ENCODE data around the gene ADGRA1. TPM values are rescaled to one million over a fixed set of nuclear protein-coding genes. Genes with fewer than 3 reads are reported as not detected.

The ADGRA1 gene
- polyA plus RNA-seq, 3 donors = not detected

DNA sequence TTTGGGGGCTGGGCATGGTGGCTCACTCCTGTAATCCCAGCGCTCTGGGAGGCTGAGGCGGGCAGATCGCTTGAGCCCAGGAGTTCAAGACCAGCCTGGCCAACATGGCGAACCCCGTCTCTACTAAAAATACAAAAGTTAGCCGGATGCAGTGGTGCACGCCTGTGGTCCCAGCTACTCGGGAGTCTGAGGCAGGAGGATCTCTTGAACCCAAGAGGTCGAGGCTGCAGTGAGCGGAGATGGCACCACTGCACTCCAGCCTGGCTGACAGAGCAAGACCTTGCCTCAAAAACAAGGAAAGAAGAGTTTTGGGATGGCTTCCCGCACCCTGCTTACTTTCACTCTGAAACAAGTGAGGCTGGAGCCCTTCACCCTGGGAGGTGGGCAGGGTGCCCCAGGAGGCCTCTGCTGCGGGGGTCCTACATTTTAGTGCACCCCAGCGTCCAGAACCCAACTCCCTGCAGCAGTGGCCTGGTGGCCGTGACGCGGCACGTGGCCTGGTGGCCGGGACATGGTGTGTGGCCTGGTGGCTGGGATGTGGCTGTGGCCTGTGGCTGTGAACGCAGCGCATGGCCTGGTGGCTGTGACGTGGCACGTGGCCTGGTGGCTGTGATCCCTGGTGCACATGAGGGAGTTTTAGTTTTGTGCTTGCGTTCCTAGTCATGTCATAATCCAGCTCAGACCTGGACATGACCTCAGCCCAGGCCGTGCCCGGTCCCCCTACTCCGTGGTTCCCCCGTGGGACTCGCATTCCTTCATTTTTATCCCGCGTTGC lies 81.6 kb downstream of the ADGRA1 start:
- no peak for TF ChIP-seq CTCF (IDR thresholded peaks at IDR 0.05)
- H3K4me1 Mint-ChIP-seq = peaks cover 10% of the 10 kb centered on the region
- H3K27ac ChIP-seq (ENCODE audit: low read depth in 1 of 2, low read length in 2 of 2) = no peak overlapping the region
- H3K4me2 ChIP-seq (replicated peaks; ENCODE audit: extremely low read depth, low read length, poor library complexity, severe bottlenecking) = no peak overlapping the region
- no peaks in the 10 kb centered on the region for H3K36me3 ChIP-seq (replicated peaks in 1 of 2; ENCODE audit: control insufficient read depth in 1 of 2, insufficient read depth in 2 of 2, low read length in 2 of 2)
- peaks cover 0 to 4% of the 10 kb centered on the region in 2 donors for H3K36me3 Mint-ChIP-seq
- peaks cover 10 to 13% of the 10 kb centered on the region in 2 donors for H3K4me1 ChIP-seq (ENCODE audit: control insufficient read depth in 1 of 2, insufficient read depth in 2 of 2, low read length in 2 of 2)
- H3K9me3 ChIP-seq (replicated peaks in 1 of 2; ENCODE audit: control insufficient read depth in 1 of 2, insufficient read depth in 1 of 2, low read length in 2 of 2) = peaks cover 9 to 21% of the 10 kb centered on the region in 2 donors
- no peaks in the 10 kb centered on the region for H3K79me2 ChIP-seq (ENCODE audit: insufficient read depth, low read length)
- peaks cover 0 to 3% of the 10 kb centered on the region in 2 donors for H3K27me3 ChIP-seq (ENCODE audit: control insufficient read depth in 2 of 2, insufficient read depth in 2 of 2, low read length in 2 of 2)
- DNase-seq = no peak
- no peak overlapping the region for H3K27ac Mint-ChIP-seq
- intact Hi-C loops (cut with micrococcal nuclease) = no loop called here
- no peak overlapping the region for H3K9ac ChIP-seq (ENCODE audit: insufficient read depth, low read length, poor library complexity, severe bottlenecking)
- H3K9me3 Mint-ChIP-seq = peaks cover 10 to 26% (median 13%) of the 10 kb centered on the region in 7 donors
- no peaks in the 10 kb centered on the region for H4K20me1 ChIP-seq (ENCODE audit: insufficient read depth, low read length)
- no peak overlapping the region for H2AFZ ChIP-seq (ENCODE audit: insufficient read depth, low read depth, low read length, poor library complexity, severe bottlenecking)
- 95% methylated on average over 29 of the region's 30 CpGs for WGBS (ENCODE audit: insufficient coverage)
- H3K27me3 Mint-ChIP-seq (ENCODE audit: low read depth in 3 of 3) = peaks cover 6 to 21% (median 13%) of the 10 kb centered on the region in 3 donors
- H3K4me3 Mint-ChIP-seq = no peak overlapping the region
- no peak overlapping the region for H3K4me3 ChIP-seq (replicated peaks in 1 of 3; ENCODE audit: low read depth in 2 of 3, low read length in 3 of 3)

- WGBS (ENCODE audit: insufficient coverage) = 62% methylated on average over 16 of the region's 17 CpGs
- Mint-ChIP-seq H3K9me3 (peaks cover 13 to 31% (median 16%) of the 10 kb centered on the region in 7 donors), H3K27me3 (ENCODE audit: low read depth in 3 of 3) (peaks cover 6 to 21% (median 16%) of the 10 kb centered on the region in 3 donors), H3K4me1 (peaks cover 14% of the 10 kb centered on the region), H3K27ac (no peak overlapping the region), H3K4me3 (no peak overlapping the region), H3K36me3 (peaks cover 0 to 4% of the 10 kb centered on the region in 2 donors)
- Histone ChIP-seq H4K20me1 (ENCODE audit: insufficient read depth, low read length) (no peaks in the 10 kb centered on the region), H3K9me3 (replicated peaks in 1 of 2; ENCODE audit: control insufficient read depth in 1 of 2, insufficient read depth in 1 of 2, low read length in 2 of 2) (peaks cover 9 to 29% of the 10 kb centered on the region in 2 donors), H3K27ac (ENCODE audit: low read depth in 1 of 2, low read length in 2 of 2) (no peak overlapping the region), H3K4me2 (replicated peaks; ENCODE audit: extremely low read depth, low read length, poor library complexity, severe bottlenecking) (no peak overlapping the region), H3K4me3 (replicated peaks in 1 of 3; ENCODE audit: low read depth in 2 of 3, low read length in 3 of 3) (no peak overlapping the region), H3K4me1 (ENCODE audit: control insufficient read depth in 1 of 2, insufficient read depth in 2 of 2, low read length in 2 of 2) (peaks cover 11 to 16% of the 10 kb centered on the region in 2 donors), H3K36me3 (replicated peaks in 1 of 2; ENCODE audit: control insufficient read depth in 1 of 2, insufficient read depth in 2 of 2, low read length in 2 of 2) (no peaks in the 10 kb centered on the region), H3K9ac (ENCODE audit: insufficient read depth, low read length, poor library complexity, severe bottlenecking) (no peak overlapping the region), H2AFZ (ENCODE audit: insufficient read depth, low read depth, low read length, poor library complexity, severe bottlenecking) (no peak overlapping the region), H3K27me3 (ENCODE audit: control insufficient read depth in 2 of 2, insufficient read depth in 2 of 2, low read length in 2 of 2) (peaks cover 0 to 3% of the 10 kb centered on the region in 2 donors), H3K79me2 (ENCODE audit: insufficient read depth, low read length) (no peaks in the 10 kb centered on the region)
- no peak for TF ChIP-seq CTCF (IDR thresholded peaks at IDR 0.05)
- intact Hi-C loops (cut with micrococcal nuclease) = no loop called here
- no peak for DNase-seq
Observed at GRCh38 chr10:133170092-133170491, 82.4 kb downstream of the ADGRA1 start.

Measured in CD14-positive monocyte (primary cell).